GM23338 (cell line): ENCODE data around the gene STIL. TPM values are rescaled to one million over a fixed set of nuclear protein-coding genes. Genes with fewer than 3 reads are reported as not detected.

Source experiments
- ATAC-seq: fragments of 200-7000 bp; cut with Tn5 transposase; 3 replicates; pipeline ENCODE4 v1.9.1; 2020
- DNase-seq: peaks from one replicate; pipeline ENCODE4 v3.0.0-alpha.2; 2015; ENCODE audit warnings: low spot score
- H2AFZ ChIP-seq: fragments of 200-600 bp; sonication (generic); 2 replicates; pipeline ENCODE4 v1.8.0; 2016; ENCODE audit warnings: antibody characterized with exemption, mild to moderate bottlenecking, moderate library complexity
- H3F3A ChIP-seq: fragments of 200-600 bp; sonication (generic); replicated peaks from 2 replicates; pipeline ENCODE4 v1.8.0; 2017; ENCODE audit warnings: antibody characterized with exemption, mixed run types, low read depth
- H3K27ac ChIP-seq: fragments of 200-600 bp; sonication (generic); 2 replicates; pipeline ENCODE4 v1.6.1; 2016; ENCODE audit warnings: low read depth
- H3K27me3 ChIP-seq: fragments of 200-600 bp; sonication (generic); 2 replicates; pipeline ENCODE4 v1.8.0; 2016; ENCODE audit warnings: mild to moderate bottlenecking, mixed run types, moderate library complexity; ENCODE audit not compliant: insufficient read depth
- H3K36me3 ChIP-seq: fragments of 200-600 bp; sonication (generic); 2 replicates; pipeline ENCODE4 v1.8.0; 2016; ENCODE audit warnings: mild to moderate bottlenecking; ENCODE audit not compliant: insufficient read depth
- H3K4me1 ChIP-seq: fragments of 200-600 bp; sonication (generic); 2 replicates; pipeline ENCODE4 v1.8.0; 2016; ENCODE audit warnings: mild to moderate bottlenecking, moderate library complexity; ENCODE audit not compliant: insufficient read depth
- H3K4me2 ChIP-seq: fragments of 200-600 bp; sonication (generic); 2 replicates; pipeline ENCODE4 v1.7.1; 2017; ENCODE audit warnings: mixed run types
- H3K4me3 ChIP-seq: fragments of 200-600 bp; sonication (generic); 2 replicates; pipeline ENCODE4 v1.6.1; 2016; ENCODE audit warnings: mixed run types
- H3K79me2 ChIP-seq: fragments of 200-600 bp; sonication (generic); replicated peaks from 2 replicates; pipeline ENCODE4 v1.8.0; 2017; ENCODE audit warnings: mild to moderate bottlenecking; ENCODE audit not compliant: insufficient read depth
- H3K9me2 ChIP-seq: fragments of 200-600 bp; sonication (generic); 2 replicates; pipeline ENCODE4 v1.8.0; 2017; ENCODE audit not compliant: insufficient read depth
- H4K20me1 ChIP-seq: fragments of 200-600 bp; sonication (generic); replicated peaks from 2 replicates; pipeline ENCODE4 v1.8.0; 2017; ENCODE audit warnings: mild to moderate bottlenecking; ENCODE audit not compliant: insufficient read depth
- H3K27ac Mint-ChIP-seq: 2 replicates; pipeline ENCODE4 v1.8.0; 2020; ENCODE audit warnings: inconsistent platforms, mild to moderate bottlenecking, moderate library complexity, mixed read lengths
- H3K27me3 Mint-ChIP-seq: 3 replicates; pipeline ENCODE4 v1.8.0; 2022; ENCODE audit warnings: low read depth, mild to moderate bottlenecking, moderate library complexity, mixed read lengths, inconsistent platforms; ENCODE audit not compliant: insufficient read depth, poor library complexity
- H3K36me3 Mint-ChIP-seq: 3 replicates; pipeline ENCODE4 v1.8.0; 2021; ENCODE audit warnings: low read depth, mild to moderate bottlenecking, inconsistent platforms, moderate library complexity, mixed read lengths
- H3K4me1 Mint-ChIP-seq: 3 replicates; pipeline ENCODE4 v1.8.0; 2020; ENCODE audit warnings: mild to moderate bottlenecking, inconsistent platforms, mixed read lengths
- H3K4me3 Mint-ChIP-seq: 3 replicates; pipeline ENCODE4 v1.8.0; 2021; ENCODE audit warnings: moderate library complexity, mild to moderate bottlenecking, inconsistent platforms, mixed read lengths
- H3K9me3 Mint-ChIP-seq: 3 replicates; pipeline ENCODE4 v1.8.0; 2020; ENCODE audit warnings: moderate library complexity, mild to moderate bottlenecking, inconsistent platforms, mixed read lengths
- CREB1 ChIP-seq: fragments of 250-450 bp; sonication (Bioruptor Pico); IDR thresholded peaks from 2 replicates; pipeline ENCODE4 v1.5.0; 2020; ENCODE audit warnings: low read depth, mild to moderate bottlenecking, moderate library complexity
- CTCF ChIP-seq, 2 experiments: fragments of 200-600 bp in 1 of 2; sonication (generic) in 1 of 2; conservative IDR thresholded peaks; 2 replicates each; pipeline versions ENCODE4 v1.5.1 to v1.6.1; 2016 to 2017; ENCODE audit warnings: antibody characterized with exemption in 2 of 2, low read depth in 2 of 2, mild to moderate bottlenecking in 2 of 2, moderate library complexity in 1 of 2
- ETS1 ChIP-seq: IDR thresholded peaks from 2 replicates; pipeline ENCODE4 v1.6.1; 2016; ENCODE audit warnings: antibody characterized with exemption
- EZH2 ChIP-seq: fragments of 200-600 bp; sonication (generic); IDR thresholded peaks from one replicate; pipeline ENCODE4 v1.8.0; 2017; ENCODE audit warnings: antibody characterized with exemption, mild to moderate bottlenecking, low read depth; ENCODE audit not compliant: unreplicated experiment
- EZH2phosphoT487 ChIP-seq: fragments of 200-600 bp; sonication (generic); IDR thresholded peaks from one replicate; pipeline ENCODE4 v1.8.1; 2018; ENCODE audit warnings: antibody characterized with exemption; ENCODE audit not compliant: unreplicated experiment
- JUNB ChIP-seq: IDR thresholded peaks from one replicate; pipeline ENCODE4 v1.6.1; 2016; ENCODE audit warnings: antibody characterized with exemption; ENCODE audit not compliant: unreplicated experiment
- NANOG ChIP-seq: IDR thresholded peaks from 2 replicates; pipeline ENCODE4 v1.6.1; 2016; ENCODE audit warnings: antibody characterized with exemption, borderline replicate concordance
- POLR2AphosphoS5 ChIP-seq: IDR thresholded peaks from 2 replicates; pipeline ENCODE4 v1.6.1; 2016; ENCODE audit warnings: antibody characterized with exemption, low read depth
- REST ChIP-seq: IDR thresholded peaks from one replicate; pipeline ENCODE4 v1.6.1; 2018; ENCODE audit warnings: antibody characterized with exemption; ENCODE audit not compliant: unreplicated experiment
- STAT1 ChIP-seq: IDR thresholded peaks from one replicate; pipeline ENCODE4 v1.6.1; 2016; ENCODE audit warnings: antibody characterized with exemption; ENCODE audit not compliant: unreplicated experiment
- ZNF114 ChIP-seq: fragments of 250-450 bp; sonication (Bioruptor Pico); IDR thresholded peaks from 2 replicates; pipeline ENCODE4 v1.5.0; 2020; ENCODE audit warnings: mild to moderate bottlenecking, moderate library complexity
- ZNF462 ChIP-seq: fragments of 250-450 bp; sonication (Bioruptor Pico); IDR thresholded peaks from 2 replicates; pipeline ENCODE4 v1.5.0; 2020; ENCODE audit warnings: mild to moderate bottlenecking, moderate library complexity
- polyA plus RNA-seq: library from polyadenylated mRNA; unstranded; fragments of >200 nt; fragmentation: Nextera tagmentation; extraction: Ambion mirVana; gene quantifications from 2 replicates; pipeline ENCODE4 v1.2.1, GENCODE V29; 2016
- total RNA-seq: library from RNA; depleted of rRNA; stranded (reverse); fragments of >200 nt; shearing (Covaris generic); gene quantifications from 2 replicates; pipeline ENCODE4 v1.2.3, GENCODE V29; 2014

The STIL gene
- total and polyA plus RNA-seq, 2 experiments from 2014 or later = 15.6 to 38.2 TPM

GRCh38 chr1:47333922-47334764 is 20.2 kb upstream of the STIL start:
- ATAC-seq (peak; percentile 93), DNase-seq (peak; percentile 92)
- peaks cover 8% of the 10 kb centered on the region for H3K27me3 Mint-ChIP-seq
- H3K4me3 ChIP-seq = peak overlapping the region; percentile 84
- H3K9me3 Mint-ChIP-seq = no peaks in the 10 kb centered on the region
- H2AFZ ChIP-seq = peak overlapping the region; percentile 85
- H3K4me2 ChIP-seq = peak overlapping the region; percentile 84
- H4K20me1 ChIP-seq = no peaks in the 10 kb centered on the region
- H3K4me1 ChIP-seq = peaks cover 19% of the 10 kb centered on the region; the same call in 1 of the 2 replicates
- no peaks in the 10 kb centered on the region for H3K36me3 ChIP-seq
- no peak for TF ChIP-seq NANOG
- no peak for TF ChIP-seq EZH2
- TF ChIP-seq CTCF (conservative IDR thresholded peaks at IDR 0.05; ENCODE audit: low read depth in 2 of 2) = no peak; a peak in 1 of 4 replicates
- peak; percentile 53; the same call in 1 of the 2 replicates for TF ChIP-seq ETS1
- no peak for TF ChIP-seq ZNF462
- TF ChIP-seq STAT1 = no peak
- peak; percentile 69 for TF ChIP-seq POLR2AphosphoS5
- TF ChIP-seq ZNF114 (CRISPR knock-in tag) = no peak
- no peak for TF ChIP-seq JUNB
- TF ChIP-seq REST = no peak
- TF ChIP-seq EZH2phosphoT487 = no peak
- 0 out of 2 replicates have a peak, but pooled peaks have one; percentile 6 for TF ChIP-seq CREB1 (CRISPR knock-in tag)
- H3K4me3 Mint-ChIP-seq = peak overlapping the region; percentile 97; the same call in 2 of the 3 replicates
- peak overlapping the region; percentile 34 for H3K27ac ChIP-seq
- H3K27me3 ChIP-seq = no peaks in the 10 kb centered on the region
- H3K27ac Mint-ChIP-seq = peak overlapping the region; percentile 96
- H3F3A ChIP-seq = peaks cover 13% of the 10 kb centered on the region; the same call in 1 of the 2 replicates
- no peaks in the 10 kb centered on the region for H3K9me2 ChIP-seq
- peaks cover 6% of the 10 kb centered on the region for H3K4me1 Mint-ChIP-seq
- no peaks in the 10 kb centered on the region for H3K36me3 Mint-ChIP-seq
- H3K79me2 ChIP-seq = peaks cover 38% of the 10 kb centered on the region
